Activated CD8-positive, alpha-beta memory T cell treated with anti-CD3 and anti-CD28 coated beads for 48 hours (primary cell): ENCODE data around the gene GJC1.

ENCODE experiments used
- DNase-seq, 3 experiments: peaks; one replicate each; pipeline ENCODE4 v3.0.0-alpha.2; 2020; ENCODE audit warnings: low read depth in 2 of 3, low spot score in 2 of 3

Gene GJC1

GRCh38 chr17:44804302-44805089 lies 25.6 kb downstream of the GJC1 start:
- no peak for DNase-seq

DNA sequence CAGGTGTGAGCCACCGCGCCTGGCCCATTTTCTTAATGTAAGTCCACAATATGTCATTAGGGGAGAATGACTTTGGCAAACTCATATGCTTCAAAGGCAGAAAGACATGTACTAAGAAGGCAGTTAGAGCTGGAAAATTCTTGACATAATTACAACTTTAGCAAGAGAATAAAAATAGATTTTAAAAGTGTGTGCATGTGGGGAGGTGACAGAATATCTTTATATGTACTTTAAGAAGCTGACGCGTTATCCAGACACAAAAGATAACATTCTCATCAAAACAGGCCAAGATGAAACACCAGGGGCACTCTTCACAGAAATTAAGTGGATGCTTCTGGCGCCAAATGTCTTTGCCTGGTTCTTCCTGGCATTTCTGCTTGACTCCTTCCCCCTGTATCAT lies 28.2 kb downstream of the GJC1 start:
- DNase-seq, result no peak

DNA sequence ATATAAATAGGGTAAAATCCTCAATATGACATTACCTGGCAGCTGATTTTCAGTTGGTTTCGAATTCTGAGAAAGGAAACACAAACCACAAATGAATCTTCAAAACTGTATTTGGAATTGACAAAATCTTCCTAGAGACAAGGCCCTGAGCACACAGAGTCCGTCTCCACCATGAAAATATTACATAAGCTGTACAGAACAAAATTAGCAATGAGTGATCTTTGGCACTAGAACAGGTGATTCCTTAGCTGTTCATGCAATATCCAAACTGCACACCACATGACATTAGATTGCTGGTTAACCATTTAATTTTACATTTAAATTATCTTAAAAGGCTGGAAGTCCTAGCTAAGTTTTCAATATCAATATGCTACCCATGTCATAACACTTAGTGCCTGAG lies 31.7 kb downstream of the GJC1 start:
- DNase-seq, result no peak

GRCh38 chr17:44797802-44798201 lies 32.3 kb downstream of the GJC1 start:
- no peak for DNase-seq

GRCh38 chr17:44796731-44797130 lies 33.4 kb downstream of the GJC1 start:
- DNase-seq, result no peak

DNA sequence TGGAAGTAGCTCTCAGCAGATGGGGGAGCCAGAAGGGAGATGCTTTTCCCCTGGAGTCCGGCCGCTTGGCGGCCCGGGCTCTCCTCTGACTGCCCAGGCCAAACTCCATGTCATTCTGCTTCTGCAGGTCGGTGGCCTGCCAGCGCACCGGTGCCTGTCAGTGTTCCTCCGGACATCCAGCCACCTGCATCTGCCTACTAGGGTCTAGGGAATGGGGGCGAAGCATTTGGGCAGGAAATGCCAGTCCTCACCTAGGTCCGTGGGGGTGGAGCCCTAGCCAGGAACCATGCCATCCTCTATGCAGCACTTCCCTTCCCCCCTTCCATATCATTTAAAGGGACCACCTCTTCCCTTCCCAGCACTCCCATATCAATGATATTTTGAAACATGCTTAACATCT lies 34.2 kb downstream of the GJC1 start:
- DNase-seq, result no peak

GRCh38 chr17:44795421-44795820 lies 34.7 kb downstream of the GJC1 start:
- no peak for DNase-seq

GRCh38 chr17:44794851-44795413 lies 35.2 kb downstream of the GJC1 start:
- no peak for DNase-seq

GRCh38 chr17:44793885-44794842 lies 35.9 kb downstream of the GJC1 start:
- DNase-seq, result no peak

DNA sequence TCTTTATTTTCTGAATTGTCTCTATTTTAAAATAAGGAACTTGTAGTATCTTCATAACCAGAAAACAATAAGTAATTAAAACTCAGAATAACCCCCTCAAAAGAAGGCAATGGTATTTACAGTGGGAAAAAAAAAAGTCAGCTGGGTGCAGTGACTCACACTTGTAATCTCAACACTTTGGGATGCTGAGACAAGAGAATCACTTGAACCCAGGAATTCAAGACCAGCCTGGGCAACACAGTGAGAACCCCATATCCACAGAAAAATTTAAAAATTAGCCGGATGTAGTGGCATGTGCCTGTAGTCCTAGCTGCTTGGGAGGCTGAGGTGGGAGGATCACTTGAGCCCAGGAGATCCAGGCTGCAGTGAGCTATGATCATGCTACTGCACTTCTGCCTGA lies 37.8 kb downstream of the GJC1 start:
- DNase-seq, result no peak

DNA sequence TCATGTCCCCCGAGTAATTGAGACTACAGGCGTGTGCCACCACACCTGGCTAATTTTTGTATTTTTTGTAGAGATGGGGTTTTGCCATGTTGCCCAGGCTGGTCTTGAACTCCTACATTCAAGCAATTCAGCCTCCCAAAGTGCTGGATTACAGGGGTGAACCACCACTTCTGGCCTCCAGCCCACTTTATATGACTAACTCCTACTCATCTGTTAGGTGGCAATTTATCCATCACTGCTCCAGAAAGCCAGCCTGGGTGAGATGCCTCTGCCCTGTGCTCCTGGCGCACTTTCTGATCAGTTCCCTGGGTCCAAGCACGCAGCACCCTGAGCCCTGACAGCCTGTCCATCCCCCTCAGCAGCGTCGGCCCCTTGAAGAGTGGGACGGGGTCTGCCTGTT lies 41.9 kb downstream of the GJC1 start:
- no peak for DNase-seq

GRCh38 chr17:44787271-44787940 lies 42.7 kb downstream of the GJC1 start:
- DNase-seq, result no peak

DNA sequence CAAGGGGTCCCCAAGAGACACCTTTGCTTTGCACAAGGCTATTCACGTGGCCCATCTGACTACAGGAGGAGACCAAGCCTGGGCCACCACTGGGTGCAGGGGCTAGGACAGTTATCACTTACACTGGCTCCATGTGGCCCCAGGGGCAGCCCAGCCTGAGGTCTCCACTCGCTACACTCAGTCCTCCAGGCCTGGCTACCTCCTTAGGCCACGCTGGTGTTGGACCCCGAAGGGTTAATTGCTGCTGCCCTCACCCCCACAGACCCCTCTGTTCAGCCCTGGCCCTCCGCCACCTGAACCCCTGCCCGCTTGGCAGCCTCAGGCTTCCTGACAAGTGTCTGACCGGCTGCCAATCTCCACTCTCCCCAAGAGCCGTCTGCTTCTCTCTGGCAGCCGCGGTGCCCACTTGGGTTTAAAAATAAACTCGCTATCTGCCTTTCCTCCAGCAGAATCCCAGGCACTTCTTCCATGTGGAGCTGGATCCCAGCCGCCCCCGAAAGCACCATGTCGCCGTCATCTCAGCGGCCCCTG lies 43.5 kb downstream of the GJC1 start:
- no peak for DNase-seq

DNA sequence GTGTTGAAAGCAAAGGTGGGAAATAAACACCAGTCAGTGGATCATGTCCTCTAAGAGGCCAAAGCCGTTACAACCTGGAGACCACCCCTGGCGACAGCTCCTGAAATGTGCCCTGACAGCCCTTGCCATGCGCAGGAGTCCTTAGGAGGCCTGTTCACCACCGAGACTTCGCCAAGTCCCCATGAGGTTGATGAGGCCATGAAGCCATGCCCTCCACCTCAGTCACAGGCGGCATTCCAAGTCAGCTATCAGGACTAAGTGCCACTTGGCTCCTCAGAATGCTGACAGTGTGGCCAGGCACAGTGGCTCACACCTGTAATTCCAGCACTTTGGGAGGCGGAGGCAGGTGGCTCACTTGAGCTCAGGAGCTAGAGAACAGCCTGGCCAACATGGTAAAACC lies 44.2 kb downstream of the GJC1 start:
- no peak for DNase-seq

- DNase-seq, result no peak
These were observed 47.7 kb downstream of the GJC1 start for GRCh38 chr17:44782326-44782850.

GRCh38 chr17:44781551-44782325 lies 48.3 kb downstream of the GJC1 start:
- no peak for DNase-seq

GRCh38 chr17:44780845-44781480 lies 49.1 kb downstream of the GJC1 start:
- no peak for DNase-seq

- DNase-seq, result no peak
These were observed 49.9 kb downstream of the GJC1 start for GRCh38 chr17:44780161-44780560.

DNA sequence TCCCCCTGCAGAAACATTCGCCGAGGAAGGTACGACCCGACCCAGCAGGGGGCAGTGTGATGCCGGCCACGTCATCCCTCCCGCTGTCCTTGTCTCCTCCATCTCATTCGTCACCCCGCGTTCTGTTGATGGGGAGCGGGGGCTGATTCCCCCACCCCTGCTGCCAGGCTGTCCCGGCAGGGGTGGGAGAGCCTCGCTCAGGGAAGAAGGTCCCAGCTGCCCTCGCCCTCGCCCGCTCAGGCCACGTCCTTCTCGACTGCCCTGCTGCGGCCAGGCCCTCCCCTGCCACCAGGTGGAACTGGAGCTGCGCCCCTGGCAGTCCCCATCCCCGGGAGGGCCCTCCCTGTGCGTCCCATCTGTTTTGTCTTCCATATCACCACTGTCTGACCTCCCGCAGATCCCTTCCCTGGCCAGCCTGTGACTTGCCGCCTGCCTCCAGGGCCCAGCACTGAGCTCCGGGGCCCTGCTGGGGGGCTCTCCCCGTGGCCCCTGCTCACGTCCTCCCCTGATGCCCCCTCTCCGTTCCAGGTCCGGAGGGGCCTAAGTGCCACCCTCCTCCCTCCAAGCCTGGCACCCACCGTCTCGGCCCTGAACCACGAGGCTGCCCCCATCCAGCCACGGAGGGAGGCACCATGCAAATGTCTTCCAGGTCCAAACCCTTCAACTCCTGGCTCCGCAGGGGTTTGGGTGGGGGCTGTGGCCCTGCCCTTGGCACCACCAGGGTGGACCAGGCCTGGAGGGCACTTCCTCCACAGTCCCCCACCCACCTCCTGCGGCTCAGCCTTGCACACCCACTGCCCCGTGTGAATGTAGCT lies 50.7 kb downstream of the GJC1 start:
- peak; percentile 51 to 80 (median 69) for DNase-seq
